HG02642 (cell line): ENCODE results near the gene MYH9.
"Not testable (repeated sequence)": the region's sequence is repeated elsewhere in the genome, so short reads cannot be mapped to it uniquely, and the experiment has no call there.

ENCODE experiments used
- ATAC-seq: cut with Tn5 transposase; IDR thresholded peaks from one replicate; pipeline ENCODE4 v1.9.1; 2021; ENCODE audit warnings: mild to moderate bottlenecking; ENCODE audit not compliant: unreplicated experiment, poor library complexity

The MYH9 gene

GRCh38 chr22:36299295-36299694, 88.5 kb downstream of the MYH9 start:
- ATAC-seq, result no peak

DNA sequence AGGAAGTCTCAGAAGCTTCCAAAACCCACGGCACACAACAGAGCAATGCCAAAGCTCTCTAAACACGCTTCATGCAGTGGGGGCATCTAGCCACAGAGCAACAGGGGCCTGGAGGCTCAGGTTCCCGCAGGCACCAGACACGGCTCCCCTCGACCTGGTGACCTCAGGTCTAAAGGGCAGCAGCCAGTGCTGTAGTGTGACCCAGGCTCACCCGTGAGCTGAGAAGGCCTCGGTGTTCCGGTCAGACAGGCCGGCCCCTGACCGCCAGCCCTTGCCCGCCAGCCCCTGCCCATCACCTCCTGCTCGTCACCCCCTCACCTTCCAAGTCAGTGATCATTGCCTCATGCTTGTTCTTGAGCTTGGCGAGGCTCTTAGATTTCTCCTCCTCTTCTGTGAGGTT, 89.2 kb downstream of the MYH9 start:
- no peak for ATAC-seq

GRCh38 chr22:36298118-36298517, 89.6 kb downstream of the MYH9 start:
- no peak for ATAC-seq

DNA sequence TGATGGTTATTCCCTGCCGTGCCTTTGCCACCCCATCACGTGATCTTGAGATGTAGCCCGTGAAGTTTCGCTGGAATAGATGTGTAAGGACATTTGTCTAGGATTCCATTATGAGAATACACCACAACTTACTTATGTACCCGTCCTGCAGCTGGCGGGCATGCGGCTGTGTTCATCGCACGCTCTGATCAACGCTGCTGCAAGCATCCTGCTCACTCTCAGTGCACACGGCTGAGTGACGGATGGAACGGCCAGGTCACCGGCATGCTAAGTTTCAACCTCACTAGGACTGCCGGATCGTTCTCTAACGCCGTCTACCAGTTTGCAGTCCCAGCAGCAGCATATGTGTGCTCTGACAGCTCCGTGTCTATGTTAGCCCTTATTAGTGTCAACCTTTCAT, 90.2 kb downstream of the MYH9 start:
- no peak for ATAC-seq

DNA sequence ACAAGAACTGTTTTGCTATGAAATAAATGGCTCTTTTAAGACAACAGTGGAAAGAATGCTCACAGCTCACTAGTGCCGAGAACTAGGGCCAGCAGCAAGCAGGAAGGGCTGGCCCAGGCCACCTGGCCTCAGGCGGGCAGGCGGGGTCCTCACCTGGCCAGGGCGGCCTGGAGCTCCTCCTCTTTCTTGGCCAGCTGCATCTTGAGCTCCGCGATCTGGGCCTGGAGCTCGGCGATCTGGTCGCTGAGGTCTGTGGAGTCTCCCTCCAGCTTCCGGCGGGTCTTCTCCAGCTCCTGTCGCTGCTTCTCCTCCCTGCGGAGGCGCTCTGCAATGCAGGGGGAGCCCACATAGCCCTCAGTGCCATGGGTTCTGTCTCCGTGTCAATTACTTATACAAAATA, 91.1 kb downstream of the MYH9 start:
- ATAC-seq, result no peak

- no peak for ATAC-seq
Measured at GRCh38 chr22:36295247-36295646, 92.5 kb downstream of the MYH9 start.

GRCh38 chr22:36294801-36295200, 93.0 kb downstream of the MYH9 start:
- no peak for ATAC-seq

GRCh38 chr22:36294293-36294620, 93.5 kb downstream of the MYH9 start:
- ATAC-seq, result no peak

- no peak for ATAC-seq
Measured at GRCh38 chr22:36293606-36294292, 94.0 kb downstream of the MYH9 start.

GRCh38 chr22:36292823-36293530, 94.8 kb downstream of the MYH9 start:
- ATAC-seq, result no peak

DNA sequence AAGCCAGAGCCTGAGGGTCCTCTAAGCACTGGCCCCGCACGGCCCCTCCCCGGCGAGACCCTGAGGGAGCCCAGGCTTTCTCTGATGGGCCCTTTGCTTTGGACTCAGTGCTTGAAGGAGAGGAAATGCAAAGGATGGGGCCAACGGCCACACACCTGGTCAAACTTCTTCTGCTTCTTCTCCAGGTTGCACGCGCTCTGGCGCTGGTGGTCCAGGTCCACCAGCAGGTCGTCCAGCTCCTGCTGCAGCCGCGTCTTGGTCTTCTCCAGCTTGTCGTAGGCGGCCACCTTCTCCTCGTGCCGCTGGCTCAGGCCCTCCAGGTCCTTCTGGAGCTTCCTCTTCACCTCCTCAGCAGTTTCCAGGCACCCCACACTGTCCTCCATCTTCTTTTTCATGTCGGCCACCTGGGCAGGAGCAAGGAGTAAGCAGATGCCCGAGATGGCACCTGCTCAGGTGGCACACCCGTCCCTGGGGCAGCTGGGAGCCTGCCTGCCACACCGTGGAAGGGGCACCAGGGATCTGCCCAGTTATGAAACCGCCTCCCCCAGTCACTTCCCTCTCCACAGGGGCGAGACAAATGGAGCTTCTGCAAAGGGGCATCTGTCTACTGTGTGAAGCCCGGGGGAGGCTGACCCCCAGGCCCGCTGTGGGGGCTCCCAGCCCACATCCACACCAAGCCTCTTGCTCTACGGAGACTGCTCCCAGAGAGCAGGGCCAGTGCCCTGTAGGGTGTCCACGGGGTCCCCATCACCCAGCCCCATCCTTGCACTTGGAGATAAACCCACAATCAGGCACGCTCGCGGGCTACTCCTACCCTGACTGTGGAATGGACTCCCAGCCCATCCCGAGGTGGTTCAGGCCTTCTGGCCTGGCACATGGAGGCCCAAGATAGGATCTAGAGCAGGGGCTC, 95.7 kb downstream of the MYH9 start:
- no peak for ATAC-seq

GRCh38 chr22:36290391-36291075, 97.2 kb downstream of the MYH9 start:
- not testable (repeated sequence) for ATAC-seq

GRCh38 chr22:36289948-36290371, 97.8 kb downstream of the MYH9 start:
- ATAC-seq, result not testable (repeated sequence)

DNA sequence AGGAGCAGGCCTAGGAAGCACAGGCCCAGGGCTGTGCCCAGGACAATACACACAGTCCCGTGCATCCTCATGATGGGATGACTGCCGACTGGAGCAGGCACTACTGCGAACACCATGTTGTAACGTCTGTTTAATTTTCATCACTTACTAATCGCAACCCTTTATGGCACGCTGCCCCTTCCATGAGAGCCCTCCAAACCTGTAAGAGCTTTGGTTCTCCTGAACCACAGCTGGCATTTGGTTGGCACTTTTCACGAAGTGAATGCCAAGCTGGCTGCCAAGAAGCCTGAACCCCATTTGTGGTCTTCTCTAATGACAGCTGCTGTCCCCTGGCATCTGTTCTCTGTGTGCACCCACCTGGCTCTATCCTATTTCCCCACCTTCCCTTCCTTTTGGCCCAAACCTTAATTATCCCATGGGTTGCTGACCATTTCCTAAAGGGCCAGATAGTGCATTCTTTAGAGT, 98.3 kb downstream of the MYH9 start:
- ATAC-seq, result no peak

DNA sequence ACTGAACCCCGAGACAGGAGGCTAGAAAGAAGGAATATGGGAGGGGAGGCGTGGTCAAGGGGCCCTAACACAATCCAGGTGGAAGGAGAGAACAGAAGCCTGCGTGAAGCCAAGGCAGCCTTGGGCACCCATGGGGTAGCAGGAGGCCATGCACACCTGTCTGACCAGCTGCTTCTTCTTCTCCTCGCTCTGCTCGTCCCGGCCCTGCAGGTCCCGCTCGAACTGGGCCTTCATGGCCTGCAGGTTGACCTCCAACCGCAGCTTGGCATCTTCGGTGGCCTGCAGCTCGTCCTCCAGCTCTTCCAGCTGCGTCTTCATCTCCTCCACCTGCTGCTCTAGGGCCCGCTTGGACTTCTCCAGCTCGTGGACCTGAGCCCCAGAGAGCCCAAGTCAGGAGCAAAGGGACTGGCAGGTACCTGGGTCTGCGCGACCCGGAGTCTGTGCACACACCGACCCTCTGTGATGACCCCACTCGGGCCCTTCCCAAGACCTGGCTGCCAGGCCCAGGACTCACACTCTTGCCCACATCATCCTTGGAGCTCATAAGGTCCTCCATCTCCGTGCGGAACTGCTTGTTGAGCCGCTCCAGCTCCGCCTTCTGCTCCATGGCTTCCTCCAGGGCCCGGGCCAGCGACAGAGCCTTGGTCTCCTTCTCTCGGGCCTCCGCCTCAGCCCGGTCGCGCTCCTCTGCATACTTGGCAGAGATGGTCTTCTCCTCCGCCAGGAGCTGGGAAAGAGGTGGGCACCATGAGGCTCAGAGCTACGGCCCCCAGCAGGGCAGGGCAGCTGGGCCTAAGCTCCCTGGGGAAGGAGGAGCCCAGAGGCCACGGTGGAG, 99.0 kb downstream of the MYH9 start:
- ATAC-seq, result no peak

DNA sequence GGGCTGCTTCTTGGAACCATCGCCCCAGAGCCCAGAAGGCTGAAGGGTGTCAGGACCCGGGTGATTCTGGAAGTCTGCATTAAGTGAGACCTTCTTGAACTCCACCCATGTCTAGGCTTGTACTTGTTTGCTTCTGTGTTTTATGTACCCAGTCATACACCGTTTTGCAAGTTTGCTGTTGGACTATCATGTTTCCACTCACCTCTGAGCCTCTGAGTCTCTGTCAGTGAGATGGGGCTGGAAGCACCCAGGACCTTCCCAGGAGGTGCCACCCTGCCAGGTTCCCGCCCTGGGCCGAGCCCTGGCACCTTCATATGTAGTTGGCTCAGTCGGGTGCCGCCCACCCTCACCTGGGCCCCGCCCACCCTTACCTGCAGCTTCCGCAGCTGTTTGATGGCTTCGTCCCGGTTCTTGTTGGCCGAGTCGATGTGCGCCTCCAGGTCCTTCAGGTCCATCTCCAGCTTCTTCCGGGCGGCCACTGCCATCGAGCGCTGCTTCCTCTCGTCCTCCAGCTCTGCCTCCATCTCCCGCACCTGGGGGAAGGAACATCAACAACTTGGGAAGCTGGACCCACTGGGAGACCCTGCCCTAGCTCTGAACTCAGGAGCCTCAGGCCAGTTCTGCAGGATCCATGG, 99.8 kb downstream of the MYH9 start:
- no peak for ATAC-seq

DNA sequence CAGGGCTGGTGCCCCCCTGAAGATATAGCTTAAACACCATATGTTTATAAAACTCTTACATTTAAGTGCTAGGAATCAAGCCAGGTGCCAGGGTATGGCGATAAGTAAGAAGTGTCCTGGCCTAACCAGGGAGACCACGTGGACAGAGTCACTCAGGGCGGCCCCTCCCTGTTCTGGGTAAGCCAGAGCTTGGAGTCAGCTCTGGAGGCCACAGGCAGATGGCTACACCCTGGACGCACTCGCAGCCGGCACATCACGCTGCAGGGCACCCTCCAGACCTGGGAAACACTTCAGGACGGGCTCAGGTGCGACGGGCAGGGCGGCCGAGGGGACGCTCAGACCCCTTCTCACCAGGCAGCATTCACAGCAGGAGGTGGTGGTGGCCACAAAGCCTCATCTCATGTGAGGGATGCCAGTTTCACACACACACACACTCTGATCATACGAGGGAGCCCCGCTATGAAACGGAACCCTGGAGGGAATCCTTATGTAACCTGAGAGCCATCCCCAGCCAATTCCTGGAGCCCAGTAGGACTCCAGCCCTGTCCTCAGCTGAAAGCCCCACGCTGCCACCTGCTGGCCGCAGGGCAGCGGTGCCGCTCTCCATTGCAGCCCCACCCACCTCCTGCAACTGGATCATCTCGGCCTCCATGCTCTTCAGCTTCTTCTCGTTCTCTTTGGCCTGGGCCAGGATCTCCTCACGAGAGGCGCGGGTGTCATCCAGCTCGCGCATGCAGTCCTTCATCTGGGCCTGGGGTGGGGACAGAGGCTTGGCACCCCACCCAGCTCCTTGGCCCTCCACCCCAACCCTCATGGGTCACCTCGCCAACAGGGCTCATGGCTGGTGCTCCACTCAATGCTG, 101.4 kb downstream of the MYH9 start:
- ATAC-seq, result no peak

- ATAC-seq, result no peak
Measured at GRCh38 chr22:36285545-36285944, 102.2 kb downstream of the MYH9 start.
